Neuronal stem cell (in vitro differentiated cells): ENCODE results near the gene UNC13C.

Experiments
- DNase-seq: peaks from one replicate; pipeline ENCODE4 v3.0.0-alpha.2; 2013; ENCODE audit warnings: low spot score
- H2AFZ ChIP-seq: one replicate; pipeline ENCODE4 v1.6.1; 2013; ENCODE audit warnings: mild to moderate bottlenecking, low read length, inconsistent platforms
- H2AK5ac ChIP-seq: 2 replicates; pipeline ENCODE4 v1.6.1; 2013; ENCODE audit warnings: low read depth, mild to moderate bottlenecking, inconsistent platforms, low read length, moderate library complexity, mixed read lengths
- H2BK120ac ChIP-seq: 2 replicates; pipeline ENCODE4 v1.6.1; 2013; ENCODE audit warnings: low read depth, mild to moderate bottlenecking, inconsistent platforms, low read length, moderate library complexity, mixed read lengths
- H2BK12ac ChIP-seq: one replicate; pipeline ENCODE4 v1.6.1; 2013; ENCODE audit warnings: low read length, inconsistent platforms
- H2BK15ac ChIP-seq: 2 replicates; pipeline ENCODE4 v1.6.1; 2013; ENCODE audit warnings: mild to moderate bottlenecking, low read length, inconsistent platforms, mixed read lengths
- H2BK5ac ChIP-seq: one replicate; pipeline ENCODE4 v1.6.1; 2013; ENCODE audit warnings: inconsistent platforms, mild to moderate bottlenecking, low read length, moderate library complexity
- H3K14ac ChIP-seq: one replicate; pipeline ENCODE4 v1.6.1; 2013; ENCODE audit warnings: low read length, inconsistent platforms
- H3K18ac ChIP-seq: 2 replicates; pipeline ENCODE4 v1.6.1; 2013; ENCODE audit warnings: low read length, inconsistent platforms
- H3K23ac ChIP-seq: 2 replicates; pipeline ENCODE4 v1.6.1; 2013; ENCODE audit warnings: low read depth, mild to moderate bottlenecking, mixed read lengths, low read length, inconsistent platforms; ENCODE audit not compliant: poor library complexity
- H3K27ac ChIP-seq: replicated peaks from 3 replicates; pipeline ENCODE4 v1.5.1; 2013; ENCODE audit warnings: low read length, inconsistent platforms
- H3K27me3 ChIP-seq, 3 experiments: 2 replicates each; pipeline ENCODE4 v1.6.1; 2013; ENCODE audit warnings: low read length in 3 of 3, mild to moderate bottlenecking in 2 of 3, inconsistent platforms in 1 of 3, low read depth in 1 of 3, mixed read lengths in 1 of 3, moderate library complexity in 1 of 3; ENCODE audit not compliant: control insufficient read depth in 3 of 3, insufficient read depth in 3 of 3
- H3K36me3 ChIP-seq, 2 donors: replicated peaks in 1 of 2; 2 replicates each; pipeline ENCODE4 v1.6.1; 2013; ENCODE audit warnings: low read length in 2 of 2; ENCODE audit not compliant: control insufficient read depth in 2 of 2, insufficient read depth in 2 of 2
- H3K4ac ChIP-seq: 2 replicates; pipeline ENCODE4 v1.6.1; 2013; ENCODE audit warnings: inconsistent platforms, mild to moderate bottlenecking, low read length, moderate library complexity
- H3K4me1 ChIP-seq, 2 donors: 1 replicate in 1 of 2; 2 replicates in 1 of 2; pipeline ENCODE4 v1.6.1; 2013; ENCODE audit warnings: low read length in 2 of 2, low read depth in 1 of 2; ENCODE audit not compliant: control insufficient read depth in 2 of 2, insufficient read depth in 1 of 2
- H3K4me2 ChIP-seq: one replicate; pipeline ENCODE4 v1.6.1; 2013; ENCODE audit warnings: mild to moderate bottlenecking, low read length, inconsistent platforms; ENCODE audit not compliant: insufficient read depth, poor library complexity, severe bottlenecking
- H3K4me3 ChIP-seq, 2 donors: 2 replicates each; pipeline ENCODE4 v1.5.1; 2013; ENCODE audit warnings: low read length in 2 of 2, mild to moderate bottlenecking in 2 of 2, inconsistent platforms in 1 of 2, moderate library complexity in 1 of 2
- H3K79me1 ChIP-seq: one replicate; pipeline ENCODE4 v1.6.1; 2013; ENCODE audit warnings: low read depth, mild to moderate bottlenecking, inconsistent platforms, low read length, moderate library complexity
- H3K9ac ChIP-seq: one replicate; pipeline ENCODE4 v1.6.1; 2013; ENCODE audit warnings: mild to moderate bottlenecking, low read depth, low read length, inconsistent platforms; ENCODE audit not compliant: poor library complexity
- H3K9me3 ChIP-seq, 2 donors: replicated peaks in 1 of 2; 2 replicates each; pipeline versions ENCODE3 to v1.6.1; 2013; ENCODE audit warnings: low read length in 2 of 2, mild to moderate bottlenecking in 2 of 2, inconsistent platforms in 1 of 2, low read depth in 1 of 2, mixed read lengths in 1 of 2, moderate library complexity in 1 of 2; ENCODE audit not compliant: control insufficient read depth in 2 of 2, insufficient read depth in 1 of 2
- H4K8ac ChIP-seq: one replicate; pipeline ENCODE4 v1.6.1; 2013; ENCODE audit warnings: low read depth, mild to moderate bottlenecking, inconsistent platforms, low read length, moderate library complexity
- H4K91ac ChIP-seq: one replicate; pipeline ENCODE4 v1.6.1; 2013; ENCODE audit warnings: low read length, low read depth, mild to moderate bottlenecking, inconsistent platforms; ENCODE audit not compliant: poor library complexity
- WGBS, 2 donors: extraction: QIAGEN DNeasy Blood & Tissue Kit; methylation state at CpG; one replicate each; pipeline ENCODE4 v1.1.7; 2013; ENCODE audit warnings: missing lambda C conversion rate in 2 of 2, mixed read lengths in 1 of 2; ENCODE audit not compliant: insufficient read length in 2 of 2, insufficient replicate concordance in 1 of 2; ENCODE audit errors: extremely low coverage in 2 of 2; 5-methylcytosine and 5-hydroxymethylcytosine counted together

Gene UNC13C

GRCh38 chr15:54109014-54109413 lies 130.8 kb downstream of the UNC13C start:
- H4K91ac ChIP-seq: no peak overlapping the region
- WGBS, 2 donors: no CpG with 5 or more reads among the region's 2 CpGs
- no peaks in the 10 kb centered on the region for H3K79me1 ChIP-seq
- no peak overlapping the region for H3K4me2 ChIP-seq
- H3K27ac ChIP-seq: no peak overlapping the region
- H2BK12ac ChIP-seq: no peak overlapping the region
- H2AFZ ChIP-seq: no peak overlapping the region
- no peak overlapping the region for H3K9ac ChIP-seq
- H2BK15ac ChIP-seq: no peak overlapping the region
- H3K4me3 ChIP-seq: no peak overlapping the region
- no peak overlapping the region for H2BK5ac ChIP-seq
- H3K27me3 ChIP-seq: no peaks in the 10 kb centered on the region
- no peak overlapping the region for H3K18ac ChIP-seq
- H3K4me1 ChIP-seq: no peaks in the 10 kb centered on the region
- H2AK5ac ChIP-seq: no peak overlapping the region
- H4K8ac ChIP-seq: no peak overlapping the region
- no peak for DNase-seq
- H3K14ac ChIP-seq: no peak overlapping the region
- H3K9me3 ChIP-seq: no peaks in the 10 kb centered on the region
- H3K36me3 ChIP-seq: no peaks in the 10 kb centered on the region
- no peak overlapping the region for H3K4ac ChIP-seq
- H2BK120ac ChIP-seq: no peak overlapping the region
- no peak overlapping the region for H3K23ac ChIP-seq

GRCh38 chr15:54119051-54119450 lies 140.8 kb downstream of the UNC13C start:
- H3K4ac ChIP-seq: no peak overlapping the region
- no peak overlapping the region for H3K14ac ChIP-seq
- DNase-seq: no peak
- no peak overlapping the region for H4K91ac ChIP-seq
- no peaks in the 10 kb centered on the region for H3K9me3 ChIP-seq
- no peak overlapping the region for H3K27ac ChIP-seq
- H4K8ac ChIP-seq: no peak overlapping the region
- H3K4me3 ChIP-seq: no peak overlapping the region
- no peak overlapping the region for H2BK5ac ChIP-seq
- no peaks in the 10 kb centered on the region for H3K4me1 ChIP-seq
- H3K4me2 ChIP-seq: no peak overlapping the region
- H3K9ac ChIP-seq: no peak overlapping the region
- no peaks in the 10 kb centered on the region for H3K36me3 ChIP-seq
- no peak overlapping the region for H3K23ac ChIP-seq
- no peak overlapping the region for H2AFZ ChIP-seq
- H2AK5ac ChIP-seq: no peak overlapping the region
- H3K27me3 ChIP-seq: no peaks in the 10 kb centered on the region
- H3K79me1 ChIP-seq: no peaks in the 10 kb centered on the region
- no peak overlapping the region for H2BK120ac ChIP-seq
- H3K18ac ChIP-seq: no peak overlapping the region
- no peak overlapping the region for H2BK15ac ChIP-seq
- no CpG with 5 or more reads among the region's 3 CpGs for WGBS, 2 donors
- no peak overlapping the region for H2BK12ac ChIP-seq

- no peak overlapping the region for H4K8ac ChIP-seq
Measured at GRCh38 chr15:54120949-54121463, 142.8 kb downstream of the UNC13C start.

DNA sequence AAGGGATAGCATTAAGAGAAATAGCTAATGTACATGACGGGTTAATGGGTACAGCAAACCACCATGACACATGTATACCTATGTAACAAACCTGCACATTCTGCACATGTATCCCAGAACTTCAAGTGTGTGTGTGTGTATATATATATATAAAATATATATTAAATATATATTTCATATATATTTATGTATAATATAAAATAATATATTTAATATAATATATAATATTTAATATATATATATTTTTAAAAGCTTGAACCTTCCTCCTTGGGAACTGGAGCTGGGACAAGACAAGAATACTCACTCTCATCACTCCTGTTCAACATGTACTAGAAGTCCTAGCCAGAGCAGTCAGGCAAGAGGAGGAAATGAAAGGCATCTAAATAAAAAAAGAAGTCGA lies 149.3 kb downstream of the UNC13C start:
- no peaks in the 10 kb centered on the region for H3K9me3 ChIP-seq
- H3K18ac ChIP-seq: no peak overlapping the region
- H2BK120ac ChIP-seq: no peak overlapping the region
- no peak overlapping the region for H3K14ac ChIP-seq
- H3K4me3 ChIP-seq: no peak overlapping the region
- no peaks in the 10 kb centered on the region for H3K4me1 ChIP-seq
- no peaks in the 10 kb centered on the region for H3K79me1 ChIP-seq
- H2BK12ac ChIP-seq: no peak overlapping the region
- DNase-seq: no peak
- no peaks in the 10 kb centered on the region for H3K36me3 ChIP-seq
- no peak overlapping the region for H4K8ac ChIP-seq
- no peak overlapping the region for H2BK15ac ChIP-seq
- H2AK5ac ChIP-seq: no peak overlapping the region
- H2AFZ ChIP-seq: no peak overlapping the region
- H3K23ac ChIP-seq: no peak overlapping the region
- H4K91ac ChIP-seq: no peak overlapping the region
- H3K4ac ChIP-seq: no peak overlapping the region
- no peak overlapping the region for H2BK5ac ChIP-seq
- no CpG with 5 or more reads among the region's 2 CpGs for WGBS, 2 donors
- H3K27ac ChIP-seq: no peak overlapping the region
- H3K4me2 ChIP-seq: no peak overlapping the region
- H3K9ac ChIP-seq: no peak overlapping the region
- no peaks in the 10 kb centered on the region for H3K27me3 ChIP-seq

More at GRCh38 chr15:54120949-54121463, 142.8 kb downstream of the UNC13C start:
- H2AK5ac ChIP-seq: no peak overlapping the region
- H2BK15ac ChIP-seq: no peak overlapping the region
- H3K14ac ChIP-seq: no peak overlapping the region
- no CpG with 5 or more reads among the region's 5 CpGs for WGBS, 2 donors
- H3K23ac ChIP-seq: no peak overlapping the region
- H2BK12ac ChIP-seq: no peak overlapping the region
- H4K91ac ChIP-seq: no peak overlapping the region
- no peaks in the 10 kb centered on the region for H3K79me1 ChIP-seq
- H3K9me3 ChIP-seq: no peaks in the 10 kb centered on the region
- DNase-seq: no peak
- H2AFZ ChIP-seq: no peak overlapping the region
- no peak overlapping the region for H3K4me3 ChIP-seq
- no peak overlapping the region for H3K9ac ChIP-seq
- no peaks in the 10 kb centered on the region for H3K27me3 ChIP-seq
- H3K18ac ChIP-seq: no peak overlapping the region
- H3K36me3 ChIP-seq: no peaks in the 10 kb centered on the region
- H3K4ac ChIP-seq: no peak overlapping the region
- no peak overlapping the region for H3K27ac ChIP-seq
- H2BK5ac ChIP-seq: no peak overlapping the region
- H2BK120ac ChIP-seq: no peak overlapping the region
- no peaks in the 10 kb centered on the region for H3K4me1 ChIP-seq
- no peak overlapping the region for H3K4me2 ChIP-seq
